SK-N-MC (cell line): ENCODE measurements around the gene SPINDOC.
A peak's percentile ranks its signal among the peaks of the same experiment; 100 is the strongest.

Source experiments
- DNase-seq: peaks from one replicate; pipeline ENCODE4 v3.0.0-alpha.2; 2011; ENCODE audit warnings: low read depth, low spot score
- H3K27ac ChIP-seq: fragments of 200-600 bp; sonication (generic); 2 replicates; pipeline ENCODE4 v1.5.1; 2016; ENCODE audit warnings: mixed run types
- H3K36me3 ChIP-seq: fragments of 200-600 bp; sonication (generic); 2 replicates; pipeline ENCODE4 v1.6.1; 2017; ENCODE audit warnings: antibody characterized with exemption, low read length, mixed read lengths; ENCODE audit not compliant: insufficient read depth
- H3K4me3 ChIP-seq: fragments of 200-600 bp; sonication (generic); 2 replicates; pipeline ENCODE4 v1.5.1; 2016
- H3K9ac ChIP-seq: fragments of 200-600 bp; sonication (generic); 2 replicates; pipeline ENCODE4 v1.8.0; 2017; ENCODE audit warnings: mixed run types, mixed read lengths; ENCODE audit not compliant: insufficient read length
- H3K9me3 ChIP-seq: fragments of 200-600 bp; sonication (generic); 2 replicates; pipeline ENCODE4 v1.6.1; 2017; ENCODE audit warnings: low read depth, mild to moderate bottlenecking, antibody characterized with exemption, low read length, moderate library complexity, mixed read lengths
- EZH2 ChIP-seq: fragments of 200-600 bp; sonication (generic); IDR thresholded peaks from one replicate; pipeline ENCODE4 v1.6.1; 2017; ENCODE audit warnings: antibody characterized with exemption
- FOXP2 ChIP-seq: optimal IDR thresholded peaks from 2 replicates; pipeline ENCODE3; 2011; ENCODE audit warnings: mild to moderate bottlenecking, moderate library complexity; ENCODE audit not compliant: insufficient read depth; ENCODE audit errors: extremely low read length, control extremely low read depth
- POLR2AphosphoS5 ChIP-seq: IDR thresholded peaks from 2 replicates; pipeline ENCODE4 v1.6.1; 2012; ENCODE audit warnings: mild to moderate bottlenecking, low read depth, low read length, borderline replicate concordance

SPINDOC gene

DNA sequence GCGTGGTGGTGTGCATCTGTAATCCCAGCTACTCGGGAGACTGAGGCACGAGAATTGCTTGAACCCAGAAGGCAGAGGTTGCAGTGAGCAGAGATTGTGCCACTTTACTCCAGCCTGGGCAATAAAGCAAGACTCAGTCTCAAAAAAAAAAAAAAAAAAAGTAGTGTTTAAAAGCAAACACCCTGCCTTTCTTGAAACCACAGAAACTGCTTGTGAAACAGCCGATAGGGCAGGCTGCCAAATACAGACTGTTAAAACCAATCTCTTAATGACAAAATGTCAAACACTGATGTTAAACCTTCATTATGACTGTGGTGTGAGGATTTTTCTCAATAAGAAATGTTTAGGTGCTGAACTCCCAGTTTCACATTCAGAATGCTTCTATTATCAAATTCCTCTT lies 53.0 kb downstream of the SPINDOC start:
- Histone ChIP-seq H3K9ac (no peak overlapping the region), H3K9me3 (no peaks in the 10 kb centered on the region), H3K4me3 (0 out of 2 replicates have a peak overlapping the region, but pooled peaks have one; percentile 6), H3K36me3 (0 out of 2 replicates have a peak, but pooled peaks cover 5% of the 10 kb centered on the region), H3K27ac (peak overlapping the region; percentile 67)
- TF ChIP-seq FOXP2, result no peak
- no peak for TF ChIP-seq EZH2
- no peak for TF ChIP-seq POLR2AphosphoS5
- peak; percentile 44 for DNase-seq

DNA sequence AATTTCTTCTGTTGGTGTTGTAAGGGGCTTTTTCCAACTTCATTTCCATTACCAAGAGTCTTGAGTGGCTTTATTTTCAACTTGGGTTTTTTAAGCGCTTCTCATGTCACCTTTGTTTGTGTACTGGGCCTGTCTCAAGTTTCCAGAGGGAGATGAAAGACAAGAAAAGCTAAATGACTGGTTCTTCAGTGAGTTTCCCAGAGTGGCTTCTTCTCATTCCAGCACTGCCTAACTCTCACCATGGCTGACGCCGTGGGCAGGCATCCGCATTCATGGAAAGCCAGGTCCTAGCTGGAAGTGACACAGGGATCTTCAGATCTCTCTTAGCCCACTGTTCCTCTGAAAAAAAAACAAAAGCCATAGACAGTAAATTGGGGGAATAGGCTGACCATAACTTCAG lies 54.3 kb downstream of the SPINDOC start:
- TF ChIP-seq POLR2AphosphoS5 (no peak), FOXP2 (no peak), EZH2 (no peak)
- H3K9me3 ChIP-seq, result no peaks in the 10 kb centered on the region
- H3K9ac ChIP-seq, result no peak overlapping the region
- peak overlapping the region; percentile 19; the same call in 1 of the 2 replicates for H3K27ac ChIP-seq
- DNase-seq, result no peak
- 0 out of 2 replicates have a peak, but pooled peaks cover 5% of the 10 kb centered on the region for H3K36me3 ChIP-seq
- no peak overlapping the region for H3K4me3 ChIP-seq

DNA sequence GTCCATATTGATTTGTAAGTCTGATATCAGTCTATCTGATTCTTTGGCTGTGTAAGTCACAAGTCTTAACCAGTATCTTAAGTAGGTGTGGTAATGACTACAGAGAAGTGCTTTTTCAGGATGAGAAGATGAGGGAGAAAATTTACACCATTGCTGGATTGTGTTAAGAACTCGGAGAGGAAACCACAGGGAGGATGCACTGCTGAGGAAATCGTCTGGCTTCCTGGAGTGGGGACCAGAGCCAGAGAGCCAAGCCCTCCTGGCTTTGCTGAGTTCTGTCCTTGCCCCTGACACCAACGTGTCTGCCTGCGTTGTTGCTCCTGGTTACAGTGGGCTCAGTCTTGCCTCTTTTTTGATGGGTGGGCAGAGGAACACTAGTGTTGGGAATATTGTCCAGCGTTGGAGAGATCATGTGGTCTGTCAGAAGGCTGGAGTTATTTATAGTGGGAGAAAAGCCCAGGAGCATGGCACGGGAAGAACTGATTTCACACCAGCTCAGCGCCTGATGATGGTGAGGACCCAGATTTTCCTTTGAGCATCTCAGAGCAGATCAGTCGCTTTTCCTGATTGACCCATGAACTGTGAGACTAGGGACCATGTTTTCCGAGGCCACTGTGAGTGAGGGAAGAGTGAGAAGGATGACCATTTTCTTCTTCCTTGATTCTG lies 55.3 kb downstream of the SPINDOC start:
- TF ChIP-seq POLR2AphosphoS5 (no peak), FOXP2 (no peak), EZH2 (no peak)
- Histone ChIP-seq H3K27ac (no peak overlapping the region), H3K36me3 (0 out of 2 replicates have a peak, but pooled peaks cover 5% of the 10 kb centered on the region), H3K4me3 (no peak overlapping the region), H3K9ac (no peak overlapping the region), H3K9me3 (no peaks in the 10 kb centered on the region)
- DNase-seq, result no peak

DNA sequence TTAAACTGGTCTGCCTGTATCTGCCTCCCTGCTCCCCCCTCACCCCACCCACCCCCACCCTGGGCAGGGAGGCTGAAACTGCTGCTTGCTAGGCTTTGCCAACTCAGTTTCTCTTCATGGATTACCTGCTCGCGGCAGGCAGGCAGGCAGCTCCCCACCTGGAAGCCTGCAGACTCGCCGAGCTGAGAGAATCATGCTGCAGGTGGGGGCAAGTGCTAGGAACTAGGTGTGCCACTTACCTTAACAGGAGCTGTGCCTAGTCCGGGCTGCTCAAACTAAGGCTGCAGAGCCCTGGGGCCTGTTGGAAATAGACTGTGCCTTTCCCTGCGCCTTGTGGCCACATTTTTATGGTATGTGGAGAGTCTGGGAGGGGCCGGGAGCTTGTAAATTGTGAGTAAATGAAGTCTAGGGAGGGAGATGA lies 55.9 kb downstream of the SPINDOC start:
- Histone ChIP-seq H3K9me3 (no peaks in the 10 kb centered on the region), H3K36me3 (0 out of 2 replicates have a peak, but pooled peaks cover 5% of the 10 kb centered on the region), H3K4me3 (no peak overlapping the region), H3K9ac (no peak overlapping the region), H3K27ac (no peak overlapping the region)
- no peak for DNase-seq
- no peak for TF ChIP-seq EZH2
- no peak for TF ChIP-seq POLR2AphosphoS5
- TF ChIP-seq FOXP2, result no peak

DNA sequence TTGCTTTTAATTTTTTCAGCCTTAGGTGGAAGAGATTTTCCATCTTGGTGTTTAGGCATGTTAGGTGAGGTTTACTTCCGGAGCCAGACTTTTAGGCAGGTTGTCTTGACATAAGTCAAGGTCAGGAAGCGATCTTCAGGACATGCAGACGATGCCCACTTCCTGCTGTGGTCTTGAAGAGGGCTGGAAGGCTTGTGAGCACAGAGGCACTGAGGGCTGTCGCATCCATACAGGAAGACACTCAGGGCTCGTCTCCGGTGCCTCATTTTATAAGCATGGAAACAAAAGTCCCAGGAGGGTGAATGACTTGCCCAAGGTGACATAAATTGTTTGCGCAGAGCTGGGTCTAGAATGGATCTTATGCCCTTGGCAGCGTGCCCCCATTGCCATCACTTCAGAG lies 56.4 kb downstream of the SPINDOC start:
- Histone ChIP-seq H3K9ac (no peak overlapping the region), H3K4me3 (no peak overlapping the region), H3K27ac (no peak overlapping the region), H3K36me3 (0 out of 2 replicates have a peak, but pooled peaks cover 5% of the 10 kb centered on the region), H3K9me3 (no peaks in the 10 kb centered on the region)
- no peak for DNase-seq
- TF ChIP-seq FOXP2 (no peak), EZH2 (no peak)

DNA sequence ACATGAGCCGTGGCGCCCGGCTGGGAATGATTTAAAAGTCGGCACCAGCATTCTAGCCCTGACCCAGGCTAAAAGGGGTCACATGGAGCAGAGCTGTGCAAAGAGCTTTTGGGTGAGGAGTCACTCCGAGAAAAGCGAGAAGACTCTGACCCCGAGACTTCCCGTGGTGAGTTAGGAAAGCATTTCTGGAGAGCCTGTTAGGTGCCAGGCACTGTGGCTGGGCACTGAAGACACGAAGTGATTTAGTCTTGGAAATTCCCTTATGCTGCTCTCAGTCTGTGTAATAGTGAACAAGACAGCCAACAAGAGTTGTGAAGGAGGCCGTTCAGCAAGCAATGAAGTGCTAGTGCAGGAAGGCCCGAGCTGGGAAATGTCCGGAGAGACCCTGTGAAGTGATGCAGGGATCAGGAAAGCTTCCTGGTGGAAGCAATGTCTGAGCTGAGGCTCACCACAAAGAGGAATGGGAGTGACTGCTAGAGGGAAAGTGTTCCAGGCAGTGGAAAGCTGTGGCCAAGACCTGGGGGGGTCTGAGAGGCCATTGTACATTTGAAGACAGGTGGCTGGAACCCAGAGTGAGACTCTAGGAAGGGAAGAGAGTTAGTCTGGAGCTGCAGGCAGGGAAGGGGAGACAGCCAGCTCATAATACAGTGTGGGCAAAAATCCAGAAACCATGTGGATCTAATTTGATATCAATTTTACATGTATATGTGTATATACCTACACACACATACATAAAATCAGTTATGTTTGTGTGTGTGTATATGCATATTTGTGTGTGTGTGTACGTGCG lies 57.3 kb downstream of the SPINDOC start:
- no peak for DNase-seq
- H3K27ac ChIP-seq, result peak overlapping the region; percentile 22; the same call in 1 of the 2 replicates
- TF ChIP-seq POLR2AphosphoS5 (no peak), FOXP2 (no peak), EZH2 (no peak)
- H3K4me3 ChIP-seq, result no peak overlapping the region
- H3K9ac ChIP-seq, result no peak overlapping the region
- H3K36me3 ChIP-seq, result 0 out of 2 replicates have a peak, but pooled peaks cover 5% of the 10 kb centered on the region
- no peaks in the 10 kb centered on the region for H3K9me3 ChIP-seq

DNA sequence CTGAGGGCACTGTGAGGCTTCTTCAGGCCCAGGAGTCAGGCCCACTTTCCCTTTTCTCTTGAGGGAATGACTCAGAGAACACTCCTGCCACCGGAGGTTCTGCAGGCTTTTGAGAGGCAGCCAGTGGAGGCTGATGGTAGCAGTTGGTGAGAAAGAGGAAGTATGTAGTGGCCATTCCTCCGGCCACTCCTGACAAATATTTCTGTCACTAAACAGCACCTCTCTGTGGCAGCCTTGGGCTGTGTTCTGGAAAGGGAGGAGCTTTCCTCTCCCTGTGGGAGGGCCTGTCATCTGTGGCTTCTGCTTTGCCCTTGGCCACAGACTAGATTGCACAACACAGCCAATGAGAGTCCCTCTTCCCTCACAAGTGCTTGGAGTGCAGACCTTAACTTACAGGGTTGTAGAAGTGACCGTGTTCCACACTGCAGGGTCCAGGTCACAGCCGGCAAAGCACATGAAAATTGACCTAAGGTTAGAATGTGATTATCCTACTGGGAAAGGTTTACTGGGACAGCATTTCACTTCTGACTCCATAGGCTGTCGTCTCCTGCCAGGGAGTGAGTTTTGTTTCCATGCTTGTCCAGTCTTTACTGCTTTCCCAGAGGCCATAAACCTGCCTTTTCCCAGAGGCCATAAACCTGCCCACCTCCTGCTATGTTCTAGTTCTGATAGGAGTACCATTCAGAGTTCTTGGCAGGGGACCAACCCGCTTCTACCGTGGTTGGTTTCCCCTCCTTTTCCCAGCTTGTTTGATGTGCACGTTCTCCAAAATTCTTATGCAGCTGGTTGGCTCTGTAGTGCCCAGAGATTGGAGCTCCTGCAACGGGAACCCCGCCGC lies 58.9 kb downstream of the SPINDOC start:
- DNase-seq, result no peak
- Histone ChIP-seq H3K9me3 (no peaks in the 10 kb centered on the region), H3K9ac (no peak overlapping the region), H3K27ac (peak overlapping the region; percentile 46), H3K36me3 (0 out of 2 replicates have a peak, but pooled peaks cover 5% of the 10 kb centered on the region), H3K4me3 (peak overlapping the region; percentile 65)
- TF ChIP-seq POLR2AphosphoS5, result no peak
- TF ChIP-seq EZH2, result no peak
- no peak for TF ChIP-seq FOXP2
